GM18868 (cell line): ENCODE measurements around the gene KIF3A.

Source experiments
- ATAC-seq: cut with Tn5 transposase; IDR thresholded peaks from one replicate; pipeline ENCODE4 v1.9.1; 2021; ENCODE audit warnings: mild to moderate bottlenecking, moderate library complexity; ENCODE audit not compliant: unreplicated experiment

Gene KIF3A

GRCh38 chr5:132665574-132666080 is 71.7 kb downstream of the KIF3A start:
- ATAC-seq, result no peak

- no peak for ATAC-seq
These were observed 72.6 kb downstream of the KIF3A start for GRCh38 chr5:132664696-132665209.

- peak; percentile 48 for ATAC-seq
These were observed 73.3 kb downstream of the KIF3A start for GRCh38 chr5:132663771-132664695.

- ATAC-seq, result peak; percentile 64
These were observed 74.2 kb downstream of the KIF3A start for GRCh38 chr5:132662925-132663770.

- no peak for ATAC-seq
These were observed 75.3 kb downstream of the KIF3A start for GRCh38 chr5:132662004-132662401.

GRCh38 chr5:132661231-132662003 is 75.9 kb downstream of the KIF3A start:
- ATAC-seq, result no peak

- no peak for ATAC-seq
These were observed 77.5 kb downstream of the KIF3A start for GRCh38 chr5:132659598-132660493.

- ATAC-seq, result no peak
These were observed 78.7 kb downstream of the KIF3A start for GRCh38 chr5:132658381-132659302.

- no peak for ATAC-seq
These were observed 79.5 kb downstream of the KIF3A start, which contains the start of gene IL13 for GRCh38 chr5:132657676-132658380. Gene IL13, plus strand, starts transcription at chr5:132658173. Its CDS starts 14 bp downstream, at chr5:132658187.

GRCh38 chr5:132656774-132657355 is 80.5 kb downstream of the KIF3A start:
- no peak for ATAC-seq

GRCh38 chr5:132655821-132656773 is 81.2 kb downstream of the KIF3A start:
- no peak for ATAC-seq

GRCh38 chr5:132653716-132654115 is 83.6 kb downstream of the KIF3A start:
- ATAC-seq, result no peak

GRCh38 chr5:132651838-132652469 is 85.4 kb downstream of the KIF3A start:
- ATAC-seq, result no peak

GRCh38 chr5:132648355-132648754 is 89.0 kb downstream of the KIF3A start:
- ATAC-seq, result no peak

GRCh38 chr5:132647473-132647872 is 89.9 kb downstream of the KIF3A start:
- ATAC-seq, result no peak
